Activated T-helper 9 cell treated with anti-CD3 and anti-CD28 coated beads, Interleukin-2, amount 50 U/mL, for 16 hours (primary cell): ENCODE results near the gene METAP1D.
"Not testable (repeated sequence)": the region's sequence is repeated elsewhere in the genome, so short reads cannot be mapped to it uniquely, and the experiment has no call there.

Experiments used
- DNase-seq: peaks from one replicate; pipeline ENCODE4 v3.0.0-alpha.2; 2020; ENCODE audit warnings: low read depth

Gene METAP1D

GRCh38 chr2:171999604-172000469, at the start of gene METAP1D:
Gene METAP1D (plus strand): TSS chr2:171999953. CDS start chr2:171999970, 17 bp downstream.
- peak; percentile 83 for DNase-seq

- no peak for DNase-seq
Measured at GRCh38 chr2:171952276-171952675, 47.5 kb upstream of the METAP1D start.

GRCh38 chr2:171952748-171953147, 47.0 kb upstream of the METAP1D start:
- no peak for DNase-seq

GRCh38 chr2:171956135-171956825, 43.5 kb upstream of the METAP1D start:
- DNase-seq, result no peak

- no peak for DNase-seq
Measured at GRCh38 chr2:171957061-171957460, 42.7 kb upstream of the METAP1D start.

GRCh38 chr2:171958475-171958874, 41.3 kb upstream of the METAP1D start:
- DNase-seq, result no peak

- DNase-seq, result no peak
Measured at GRCh38 chr2:171959998-171960397, 39.8 kb upstream of the METAP1D start.

- DNase-seq, result no peak
Measured at GRCh38 chr2:171960570-171960969, 39.2 kb upstream of the METAP1D start.

- DNase-seq, result no peak
Measured at GRCh38 chr2:171963198-171963597, 36.6 kb upstream of the METAP1D start.

- no peak for DNase-seq
Measured at GRCh38 chr2:171964308-171964707, 35.4 kb upstream of the METAP1D start.

GRCh38 chr2:171965238-171965637, 34.5 kb upstream of the METAP1D start:
- no peak for DNase-seq

- DNase-seq, result no peak
Measured at GRCh38 chr2:171965661-171966060, 34.1 kb upstream of the METAP1D start.

GRCh38 chr2:171966235-171966634, 33.5 kb upstream of the METAP1D start:
- DNase-seq, result no peak

- no peak for DNase-seq
Measured at GRCh38 chr2:171966688-171967087, 33.1 kb upstream of the METAP1D start.

- no peak for DNase-seq
Measured at GRCh38 chr2:171968509-171968908, 31.2 kb upstream of the METAP1D start.

- no peak for DNase-seq
Measured at GRCh38 chr2:171972329-171972982, 27.3 kb upstream of the METAP1D start.

- DNase-seq, result no peak
Measured at GRCh38 chr2:171979103-171979502, 20.6 kb upstream of the METAP1D start.

GRCh38 chr2:171983924-171984323, 15.8 kb upstream of the METAP1D start:
- not testable (repeated sequence) for DNase-seq

- DNase-seq, result no peak
Measured at GRCh38 chr2:171985076-171985475, 14.7 kb upstream of the METAP1D start.

GRCh38 chr2:171986778-171987177, 13.0 kb upstream of the METAP1D start:
- no peak for DNase-seq

GRCh38 chr2:171991027-171991426, 8.7 kb upstream of the METAP1D start:
- DNase-seq, result no peak

GRCh38 chr2:171995586-171995985, 4.2 kb upstream of the METAP1D start:
- DNase-seq, result no peak

- no peak for DNase-seq
Measured at GRCh38 chr2:171996021-171996420, 3.7 kb upstream of the METAP1D start.
